GM19467 (cell line): Measurements from ENCODE around the gene TEX38.
"Not testable (repeated sequence)": the region's sequence is repeated elsewhere in the genome, so short reads cannot be mapped to it uniquely, and the experiment has no call there.

Experiments used
- ATAC-seq: cut with Tn5 transposase; IDR thresholded peaks from one replicate; pipeline ENCODE4 v1.9.1; 2021; ENCODE audit warnings: mild to moderate bottlenecking, moderate library complexity; ENCODE audit not compliant: unreplicated experiment

TEX38 gene

DNA sequence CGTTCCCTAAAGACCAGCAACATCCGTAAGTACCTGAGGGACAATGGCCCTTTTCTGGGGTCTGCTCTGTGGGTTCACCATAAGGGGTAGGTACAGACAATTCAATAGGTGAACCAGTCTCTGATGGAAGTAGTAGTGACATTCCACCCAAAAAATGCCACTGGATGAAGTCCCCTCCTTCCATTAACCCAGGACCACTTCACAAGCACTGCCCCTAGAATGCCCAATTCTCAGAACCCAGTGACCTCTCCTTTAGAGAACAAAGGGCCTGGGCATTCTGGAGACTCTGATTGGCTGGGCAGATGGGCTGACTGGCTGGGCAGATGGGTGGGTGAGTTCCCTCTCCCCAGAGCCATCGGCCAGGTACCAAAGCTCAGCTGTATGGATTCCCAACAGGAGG, at the start of gene TEX38:
TSS of gene TEX38 (plus strand) at position 301 of the 400 bp plus-strand sequence. CDS start at position 382, 81 bp downstream.
- no peak for ATAC-seq

DNA sequence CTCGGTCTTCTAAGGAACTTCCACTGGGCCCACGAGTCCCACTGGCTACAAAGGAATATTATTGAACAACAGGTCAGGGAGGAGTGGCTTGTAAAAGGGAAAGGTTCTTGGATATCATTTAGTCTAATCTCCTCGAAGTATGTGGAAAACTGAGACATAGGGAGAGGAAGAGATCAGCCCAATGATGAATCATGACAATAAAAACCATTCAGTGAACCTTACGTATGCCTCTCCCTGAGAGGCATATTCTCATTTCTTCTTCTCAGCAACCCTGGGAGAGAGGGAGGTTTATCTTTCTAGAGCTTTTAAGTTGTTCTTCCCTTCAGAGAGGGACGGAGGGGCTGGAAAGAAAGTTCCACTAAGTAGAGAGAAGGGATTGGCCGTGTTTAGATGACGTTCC, 49.7 kb upstream of the TEX38 start:
- ATAC-seq: no peak

DNA sequence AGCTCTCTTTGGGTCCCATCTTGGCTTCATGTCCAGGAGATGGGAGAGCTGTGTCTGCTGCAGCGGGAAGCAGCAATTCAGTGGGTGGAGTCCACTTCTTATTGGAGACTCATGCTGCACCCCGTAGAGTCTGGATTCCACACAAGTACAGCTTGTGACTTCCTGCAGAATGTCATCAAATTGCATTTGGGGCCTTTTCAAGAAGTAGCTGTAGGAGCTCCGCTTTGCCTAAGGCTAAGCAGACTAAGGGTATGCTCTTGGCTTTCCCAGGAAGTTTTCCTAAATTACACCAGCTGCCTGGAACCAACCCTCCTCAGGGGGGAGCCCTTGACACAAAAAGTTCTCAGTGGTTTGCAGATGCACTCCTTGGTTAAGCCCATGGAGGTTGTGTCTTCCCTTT, 49.3 kb upstream of the TEX38 start:
- no peak for ATAC-seq

DNA sequence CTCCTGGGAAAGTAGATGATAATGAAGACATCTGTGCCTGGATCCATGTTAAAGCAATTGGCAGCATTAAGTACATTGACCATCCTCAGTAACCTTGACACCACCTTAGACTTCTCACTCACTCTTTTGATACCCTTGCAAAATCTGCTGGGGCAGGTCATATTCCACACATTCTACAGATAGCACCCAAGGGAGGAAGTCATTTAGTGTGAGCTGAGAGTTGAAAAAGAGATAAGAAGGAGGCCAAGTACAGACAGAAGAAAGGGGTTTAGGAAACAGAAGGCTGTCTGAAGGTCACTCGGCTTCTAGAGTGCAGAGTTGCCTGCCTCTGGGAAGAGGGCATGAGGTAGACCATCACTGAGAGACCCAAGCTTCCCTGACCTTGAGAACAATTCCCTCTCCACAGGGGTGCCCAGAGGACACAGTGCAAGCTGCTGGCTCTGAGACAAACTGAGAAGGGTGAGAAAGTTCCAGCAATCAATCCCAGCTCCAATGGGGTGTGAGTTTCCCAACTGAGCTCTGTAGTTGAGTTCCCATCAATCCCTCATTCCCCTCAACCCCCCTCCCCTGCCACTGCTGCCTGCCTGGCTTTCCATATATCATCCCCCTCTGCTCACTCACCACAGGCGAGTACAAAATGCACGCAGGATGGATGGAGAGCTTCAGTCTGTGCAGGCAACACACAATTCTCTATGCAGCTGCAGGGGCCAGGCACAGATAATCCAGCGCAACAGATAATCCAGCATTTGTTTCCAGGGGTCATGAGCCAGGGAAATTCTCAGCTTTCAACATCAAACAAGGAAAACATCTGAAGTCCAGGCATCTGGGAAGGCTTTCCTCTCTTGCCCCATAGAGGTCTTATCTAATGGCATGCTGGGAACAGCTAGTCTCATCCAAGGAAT, 47.7 kb upstream of the TEX38 start:
- ATAC-seq: no peak

- ATAC-seq: no peak
Measured at GRCh38 chr1:46630719-46631118, 40.9 kb upstream of the TEX38 start.

DNA sequence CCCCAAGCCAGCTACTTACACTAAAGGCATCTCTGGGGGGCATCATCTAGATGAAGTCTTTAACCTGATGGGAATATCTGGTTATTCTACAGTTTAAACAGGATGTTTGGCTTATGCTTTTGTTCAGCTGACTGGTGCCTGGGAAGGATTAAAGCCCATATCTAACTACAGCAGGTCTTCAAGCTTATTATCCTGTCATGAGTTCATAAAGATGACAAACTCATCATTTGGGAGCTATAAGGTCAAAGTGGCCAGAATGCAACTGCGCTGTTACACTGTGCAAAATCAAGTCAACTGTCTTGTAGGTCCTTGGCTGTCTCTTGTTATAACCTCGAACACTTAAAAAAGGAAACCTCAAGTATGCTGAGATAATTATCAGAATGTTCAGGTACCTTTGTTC, 36.4 kb upstream of the TEX38 start:
- ATAC-seq: no peak

DNA sequence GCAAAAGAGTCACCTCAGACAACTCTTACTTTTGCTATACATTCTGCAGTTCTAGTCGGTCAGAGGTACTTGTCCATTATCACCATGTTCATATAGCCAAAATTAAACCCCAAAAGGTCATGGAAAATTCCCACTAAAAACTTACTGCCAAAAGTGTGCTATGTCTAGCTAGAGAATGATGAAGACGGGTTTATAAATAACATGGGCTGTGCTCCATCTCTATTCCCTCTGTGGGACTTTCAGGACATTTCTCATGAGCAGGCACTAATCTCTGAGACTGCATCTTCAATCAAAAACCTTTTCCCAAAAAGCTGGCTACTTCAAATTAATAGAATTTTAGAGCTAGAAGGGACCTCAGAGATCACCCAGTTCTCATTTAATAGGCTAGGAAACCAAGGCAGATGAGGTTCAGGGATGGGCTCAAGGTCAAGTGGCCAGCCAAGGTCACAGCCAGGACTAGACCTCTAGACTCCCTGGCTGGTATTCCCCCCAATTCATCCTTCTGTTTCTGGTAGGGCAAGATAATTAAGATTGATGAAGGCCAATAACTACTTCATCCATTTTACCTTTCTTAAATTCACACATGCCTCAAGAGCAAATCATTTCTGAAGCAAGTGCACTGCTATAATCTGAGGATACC, 34.1 kb upstream of the TEX38 start:
- ATAC-seq: no peak

DNA sequence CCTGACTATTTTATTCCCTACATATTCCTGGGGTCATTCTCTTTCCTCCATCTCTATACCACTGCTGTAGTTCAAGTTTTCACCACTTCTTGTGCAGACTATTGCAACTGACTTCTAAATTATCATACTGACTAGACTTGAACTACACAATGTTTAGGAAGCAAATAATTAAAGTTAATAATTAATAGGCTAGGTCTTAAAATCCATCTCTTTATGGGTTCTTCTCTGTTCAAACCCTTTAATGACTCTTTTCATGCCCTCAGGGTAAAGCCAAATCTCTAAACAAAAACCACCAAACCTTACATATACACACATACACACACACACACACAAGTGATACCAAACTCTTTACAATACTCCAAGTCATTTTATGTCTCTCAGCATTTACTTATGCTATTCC, 32.7 kb upstream of the TEX38 start:
- ATAC-seq: no peak

- no peak for ATAC-seq
Measured at GRCh38 chr1:46639547-46639946, 32.1 kb upstream of the TEX38 start.

DNA sequence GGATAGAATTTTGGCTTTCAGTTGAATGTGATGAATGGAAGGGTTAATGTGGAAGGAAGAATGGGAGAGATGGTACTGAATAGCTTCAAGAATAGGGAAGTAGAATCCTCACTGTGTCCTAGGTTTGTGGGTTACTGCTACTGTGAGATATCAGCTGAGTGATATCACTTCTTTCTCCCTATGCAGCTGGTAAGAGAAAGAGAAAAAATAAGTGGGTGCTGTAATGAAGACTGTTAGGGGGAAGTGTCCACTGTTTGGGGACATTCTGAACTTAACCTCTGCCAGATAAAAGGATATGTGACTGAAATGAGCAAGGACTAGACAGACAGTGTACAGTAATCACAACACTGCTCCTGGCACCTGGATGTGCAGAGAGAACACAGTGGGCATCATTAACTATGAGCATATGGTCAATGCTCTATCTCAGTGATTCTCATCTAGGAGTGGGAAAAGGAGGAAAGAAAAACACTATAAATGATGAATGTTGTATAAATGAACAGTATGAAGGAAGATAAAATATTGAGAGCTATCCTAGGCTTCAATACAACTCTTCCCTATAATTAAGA, 29.5 kb upstream of the TEX38 start:
- ATAC-seq: no peak

DNA sequence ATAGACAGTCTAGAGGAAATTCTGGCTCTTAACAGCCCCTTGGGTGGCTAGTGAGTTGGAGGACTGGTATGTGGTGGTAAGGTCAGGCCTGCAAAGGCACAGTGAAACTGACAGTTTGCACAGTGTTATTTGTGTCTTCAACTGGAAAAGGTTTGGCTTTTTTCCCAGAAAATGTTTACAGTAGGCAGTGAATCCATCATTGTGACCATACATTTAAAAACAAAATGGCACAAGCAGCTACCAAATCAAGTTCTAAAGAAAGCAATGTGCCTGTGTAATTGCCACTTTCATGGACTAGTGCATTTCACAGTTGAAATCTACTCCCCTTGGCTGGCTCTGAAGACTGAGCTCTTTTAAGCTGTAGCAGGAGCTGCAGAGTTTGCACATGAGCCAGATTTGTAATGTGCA, 28.3 kb upstream of the TEX38 start:
- no peak for ATAC-seq

- ATAC-seq: no peak
Measured at GRCh38 chr1:46645815-46646214, 25.8 kb upstream of the TEX38 start.

- ATAC-seq: no peak
Measured at GRCh38 chr1:46646331-46646730, 25.3 kb upstream of the TEX38 start.

GRCh38 chr1:46646844-46647243, 24.8 kb upstream of the TEX38 start:
- no peak for ATAC-seq

DNA sequence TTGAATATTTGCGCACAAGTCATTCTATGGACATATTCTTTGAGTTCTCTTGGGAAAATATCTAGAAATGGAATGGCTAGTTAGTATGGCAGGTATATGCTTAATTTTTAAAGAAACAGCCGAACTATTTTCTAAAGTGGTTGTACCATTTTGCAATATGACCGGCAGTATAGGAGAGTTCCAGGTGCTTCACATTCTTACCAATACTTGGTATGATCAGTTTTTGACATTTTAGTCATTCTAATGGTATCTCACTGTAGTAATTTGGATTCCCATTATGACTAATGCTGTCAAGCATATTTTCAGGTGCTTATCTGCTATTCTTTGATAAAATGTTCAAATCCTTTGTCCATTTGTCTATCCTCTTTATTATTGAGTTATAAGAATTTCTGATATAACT, 24.0 kb upstream of the TEX38 start:
- no peak for ATAC-seq

GRCh38 chr1:46649764-46650163, 21.9 kb upstream of the TEX38 start:
- ATAC-seq: no peak

DNA sequence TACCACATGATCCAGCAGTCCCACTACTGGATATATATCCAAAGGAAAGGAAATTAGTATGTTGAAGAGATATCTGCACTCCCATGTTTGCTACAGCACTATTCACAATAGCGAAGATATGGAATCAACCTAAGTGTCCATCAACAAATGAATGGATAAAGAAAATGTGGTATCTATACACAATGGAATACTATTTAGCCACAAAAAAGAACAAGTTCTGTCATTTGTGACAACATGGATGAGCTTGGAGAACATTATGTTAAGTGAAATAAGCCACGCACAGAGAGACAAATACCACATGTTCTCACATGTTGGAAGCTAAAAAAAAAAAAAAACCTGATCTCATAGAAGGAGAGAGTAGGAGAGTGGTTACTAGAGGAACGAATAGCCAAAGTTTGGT, 21.2 kb upstream of the TEX38 start:
- ATAC-seq: no peak

- not testable (repeated sequence) for ATAC-seq
Measured at GRCh38 chr1:46651152-46651551, 20.5 kb upstream of the TEX38 start.

DNA sequence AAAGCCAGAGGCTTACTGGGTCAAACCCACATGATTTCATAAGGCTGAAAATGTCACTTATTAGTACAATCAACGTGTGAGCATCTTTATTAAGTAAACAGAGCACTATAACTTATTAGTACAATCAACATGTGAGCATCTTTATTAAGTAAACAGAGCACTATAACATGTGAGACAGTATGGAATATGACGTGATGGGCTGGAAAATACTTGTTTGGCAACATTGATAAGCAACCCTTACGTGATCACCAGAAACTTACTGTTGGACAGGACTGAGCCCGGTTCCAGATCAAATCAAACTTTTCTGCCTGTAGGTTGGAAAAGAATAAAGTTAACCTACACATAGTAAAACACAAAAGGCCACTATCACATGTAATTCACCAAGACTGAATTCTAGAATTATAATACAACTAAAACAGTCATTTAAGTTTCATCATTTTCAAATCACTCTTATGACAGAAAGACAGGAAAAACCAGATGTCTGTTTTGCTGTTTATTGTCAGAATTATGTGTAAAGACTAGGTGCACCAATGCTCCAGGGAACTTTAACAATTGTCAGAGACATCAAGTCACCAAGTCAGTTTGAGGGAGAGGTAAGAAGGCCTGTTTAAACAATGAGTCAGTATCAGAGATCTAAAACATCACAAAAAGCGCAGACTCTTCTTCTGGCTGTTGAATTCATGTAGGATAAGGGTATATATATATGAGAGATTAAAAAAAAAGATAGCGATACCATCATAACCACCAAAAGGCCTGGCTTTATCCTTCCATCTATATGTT, 19.1 kb upstream of the TEX38 start:
- no peak for ATAC-seq

- ATAC-seq: no peak
Measured at GRCh38 chr1:46653405-46653958, 18.2 kb upstream of the TEX38 start.

DNA sequence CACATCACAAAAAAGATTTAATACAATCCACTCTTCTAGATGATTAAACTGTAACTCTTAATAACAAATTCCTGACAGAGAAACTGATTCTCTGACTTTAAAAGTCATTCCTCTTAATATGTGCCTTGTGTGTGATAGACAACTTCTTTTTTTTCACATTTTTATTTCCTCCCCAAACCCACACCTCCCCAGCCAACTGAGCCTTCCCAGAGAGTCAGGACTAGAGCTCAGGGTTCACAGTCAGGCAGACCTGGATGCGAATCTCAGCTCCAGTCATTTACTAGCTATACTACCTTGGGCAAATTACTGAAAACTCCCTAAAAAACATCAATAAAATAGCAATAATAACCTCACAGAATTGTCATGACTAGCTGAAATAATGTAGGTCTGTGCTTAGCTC, 17.6 kb upstream of the TEX38 start:
- ATAC-seq: no peak
